GM10847 (cell line): Measurements from ENCODE around the gene MRPS21.

Experiments
- POLR2A ChIP-seq: IDR thresholded peaks from 2 replicates; pipeline ENCODE4 v1.6.1; 2011; ENCODE audit not compliant: insufficient read length; ENCODE audit errors: extremely low read depth

The MRPS21 gene

DNA sequence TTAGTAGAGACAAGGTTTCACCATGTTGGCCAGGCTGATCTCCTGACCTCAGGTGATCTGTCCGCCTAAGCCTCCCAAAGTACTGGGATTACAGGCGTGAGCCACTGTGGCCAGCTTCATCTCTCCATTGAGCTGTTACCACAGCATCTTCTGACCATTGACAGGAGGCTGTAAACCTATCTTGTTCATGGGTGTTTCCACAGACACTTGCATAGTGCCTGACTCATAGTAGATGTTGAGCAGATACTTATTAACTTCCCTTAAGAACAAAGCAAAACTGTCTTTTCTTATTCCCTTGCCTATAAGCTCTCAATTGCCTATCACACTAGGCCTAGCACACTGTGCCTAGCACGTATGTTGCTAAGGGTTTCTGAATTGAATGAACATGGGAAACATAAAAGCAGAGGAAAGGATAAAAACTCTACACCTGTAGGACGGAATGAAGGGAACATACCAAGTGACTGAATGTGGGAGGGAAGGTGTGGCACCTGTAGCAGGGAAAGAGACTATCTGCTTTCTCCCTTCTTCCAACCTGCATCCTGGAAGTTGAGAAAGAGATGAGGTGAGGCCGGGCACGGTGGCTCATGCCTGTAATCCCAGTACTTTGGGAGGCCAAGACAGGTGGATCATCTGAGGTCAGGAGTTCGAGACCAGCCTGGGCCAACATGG, 22.2 kb upstream of the MRPS21 start:
- TF ChIP-seq POLR2A = no peak

DNA sequence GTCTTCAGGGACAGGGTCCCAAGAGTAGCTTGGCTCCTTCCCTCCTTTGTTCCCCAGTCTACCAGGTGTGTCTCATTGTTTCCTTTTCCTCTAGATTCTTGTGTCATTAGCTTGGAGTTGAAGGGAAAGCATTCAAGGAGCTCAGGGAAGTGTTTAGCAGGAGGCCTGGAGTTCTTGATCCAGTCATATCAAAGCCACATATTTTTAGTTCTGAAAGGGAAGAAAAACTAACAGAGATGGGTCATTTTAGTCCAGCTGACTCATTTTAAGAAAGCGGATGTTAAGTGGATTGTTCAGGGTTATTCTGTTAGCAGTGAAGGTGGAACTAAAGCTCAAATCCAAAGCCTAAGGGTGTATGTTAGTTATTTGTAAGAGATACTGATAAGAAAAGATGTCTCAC, 20.4 kb upstream of the MRPS21 start:
- TF ChIP-seq POLR2A = no peak

DNA sequence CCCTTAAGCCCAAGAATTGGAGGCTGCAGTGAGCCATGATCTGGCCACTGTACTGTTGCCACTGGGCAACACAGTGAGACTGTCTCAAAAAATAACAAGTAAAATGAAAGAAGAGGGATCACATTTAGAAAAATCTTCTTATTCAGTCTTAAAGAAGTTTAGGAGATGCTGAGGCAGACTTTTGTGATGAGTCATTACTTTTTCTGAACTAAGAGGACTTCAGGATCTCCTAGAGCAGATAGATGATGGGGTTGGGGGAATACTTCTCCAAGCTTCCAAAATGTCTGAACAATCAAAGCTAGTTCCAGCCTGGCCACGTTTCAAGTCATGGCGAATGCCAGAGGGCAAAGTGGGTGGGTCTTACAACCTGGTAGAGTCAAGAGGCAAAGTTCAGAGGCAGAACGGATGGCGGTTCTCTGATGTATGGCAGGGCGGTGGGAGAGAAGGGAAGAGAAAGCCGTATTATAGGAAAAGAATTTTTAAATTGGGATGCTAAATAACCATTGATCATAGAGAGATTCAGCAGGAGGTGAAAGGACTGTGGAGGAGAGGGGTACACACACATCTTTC, 13.4 kb upstream of the MRPS21 start:
- TF ChIP-seq POLR2A = no peak

DNA sequence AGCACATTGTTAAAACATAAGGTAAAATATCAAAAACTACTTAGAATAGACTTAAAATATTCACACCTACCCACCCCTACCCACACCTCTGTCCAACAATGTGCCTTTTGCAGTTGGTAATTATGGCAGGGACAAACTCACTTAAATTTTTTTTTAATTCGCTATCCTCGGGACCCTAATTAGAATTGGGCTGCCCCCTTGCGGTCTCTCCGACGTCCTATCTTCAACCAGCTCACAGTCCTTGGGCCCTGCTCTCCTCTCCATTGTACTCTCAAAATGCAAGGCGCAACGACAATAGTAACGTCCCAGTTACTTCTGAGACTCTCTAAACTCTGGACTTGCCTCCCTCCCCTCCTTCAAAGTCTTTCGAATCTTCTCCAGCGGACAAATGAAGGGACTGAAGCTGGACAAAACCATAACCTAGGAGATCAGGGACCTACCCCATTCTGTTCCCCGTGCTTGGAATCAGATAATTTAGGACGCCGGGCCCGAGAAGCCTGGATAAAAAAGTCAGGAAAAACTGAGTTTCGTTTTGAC, 12.4 kb upstream of the MRPS21 start:
- TF ChIP-seq POLR2A = no peak

DNA sequence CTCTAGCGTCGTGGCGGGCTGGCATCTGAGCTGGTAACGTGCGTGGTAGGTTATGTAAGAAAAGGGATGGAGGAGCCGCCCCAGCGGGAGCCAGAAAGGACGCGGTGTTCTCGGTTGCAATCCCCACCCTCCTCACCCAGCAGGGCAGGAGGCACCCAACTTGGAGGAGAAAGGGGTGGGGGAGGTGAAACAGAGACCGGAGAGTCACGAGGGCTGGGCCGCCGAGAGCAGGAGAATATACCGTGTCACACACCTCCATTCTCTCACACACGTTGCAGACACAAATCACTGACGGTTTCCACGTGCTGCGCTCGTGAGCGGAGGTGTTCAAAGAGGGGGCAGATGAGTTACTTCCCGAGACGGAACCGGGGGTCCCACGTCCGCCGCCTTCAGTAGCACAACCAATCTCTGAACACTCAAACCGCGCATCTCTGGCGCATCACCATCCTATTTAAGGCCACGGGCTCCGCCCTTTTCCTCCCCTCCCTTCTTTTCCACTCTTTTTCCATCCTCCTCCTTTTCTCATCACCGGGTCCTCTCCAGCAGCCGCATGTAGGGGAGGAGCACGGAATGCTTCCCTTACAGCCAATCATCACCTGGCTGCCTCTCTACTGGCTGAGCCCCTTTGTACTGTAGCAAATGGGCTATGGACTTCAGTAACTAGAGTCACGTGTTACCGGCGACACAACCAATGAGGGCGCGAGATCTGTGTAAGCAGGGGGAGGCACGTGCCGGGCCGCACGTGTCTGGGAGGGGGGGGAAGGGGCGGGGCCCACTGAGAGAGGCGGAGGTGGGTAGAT, 11.7 kb upstream of the MRPS21 start, which contains the start of gene CIART:
Gene CIART (plus strand): TSS at position 797 of the 800 bp plus-strand sequence. CDS start 714 bp downstream, outside the sequence.
- no peak for TF ChIP-seq POLR2A

DNA sequence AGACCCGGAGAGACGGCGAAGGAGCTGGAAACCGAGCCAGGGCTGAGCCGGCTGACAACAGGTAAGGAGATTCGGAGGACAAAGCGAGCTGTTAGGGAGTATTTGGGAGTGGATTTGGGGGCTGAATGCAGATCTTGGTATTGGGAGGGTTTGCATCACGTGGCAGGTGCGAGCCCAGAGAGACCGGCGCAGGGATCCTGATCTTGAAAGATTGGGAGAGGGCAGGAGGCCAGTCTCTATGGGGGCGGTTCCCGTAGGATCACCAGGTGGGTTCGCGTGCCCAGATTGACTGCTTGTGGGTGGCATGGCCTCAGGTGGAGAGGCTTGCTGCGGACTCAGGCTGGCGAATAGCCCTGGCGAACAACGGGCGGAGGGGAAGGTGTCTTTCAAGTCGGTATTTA, 11.1 kb upstream of the MRPS21 start:
- no peak for TF ChIP-seq POLR2A

DNA sequence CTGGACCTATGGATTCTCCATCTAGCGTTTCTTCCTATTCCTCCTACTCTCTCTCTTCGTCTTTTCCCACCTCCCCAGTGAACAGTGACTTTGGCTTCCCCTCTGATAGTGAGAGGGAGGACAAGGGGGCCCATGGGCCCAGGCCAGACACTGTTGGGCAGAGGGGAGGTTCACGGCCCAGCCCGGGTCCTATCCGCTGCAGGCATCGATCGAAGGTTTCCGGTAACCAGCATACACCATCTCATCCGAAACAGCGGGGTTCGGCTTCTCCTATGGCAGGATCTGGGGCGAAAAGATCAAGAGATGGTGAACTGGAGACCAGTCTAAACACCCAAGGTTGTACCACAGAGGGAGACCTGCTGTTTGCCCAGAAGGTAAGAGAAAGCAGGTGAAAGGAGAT, 10.4 kb upstream of the MRPS21 start:
- no peak for TF ChIP-seq POLR2A

DNA sequence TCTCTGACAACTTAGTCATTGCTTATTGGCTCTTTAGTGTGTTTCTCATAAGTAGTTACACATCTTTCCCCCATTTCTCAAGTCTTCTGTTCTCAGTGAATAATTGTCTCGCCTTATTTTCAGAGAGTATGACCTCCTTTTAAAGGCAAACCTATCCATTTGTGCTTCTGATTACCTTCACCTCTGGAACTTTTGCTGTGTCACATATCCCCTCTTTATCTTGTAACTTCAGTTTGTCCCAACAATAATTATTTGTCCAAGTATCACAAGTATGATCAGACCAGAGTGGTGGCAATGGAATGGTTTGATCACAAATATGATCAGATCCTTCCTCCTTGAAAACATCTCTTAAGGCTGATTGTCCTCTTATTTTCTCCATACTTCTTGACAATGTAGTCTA, 5.3 kb upstream of the MRPS21 start:
- TF ChIP-seq POLR2A = no peak

DNA sequence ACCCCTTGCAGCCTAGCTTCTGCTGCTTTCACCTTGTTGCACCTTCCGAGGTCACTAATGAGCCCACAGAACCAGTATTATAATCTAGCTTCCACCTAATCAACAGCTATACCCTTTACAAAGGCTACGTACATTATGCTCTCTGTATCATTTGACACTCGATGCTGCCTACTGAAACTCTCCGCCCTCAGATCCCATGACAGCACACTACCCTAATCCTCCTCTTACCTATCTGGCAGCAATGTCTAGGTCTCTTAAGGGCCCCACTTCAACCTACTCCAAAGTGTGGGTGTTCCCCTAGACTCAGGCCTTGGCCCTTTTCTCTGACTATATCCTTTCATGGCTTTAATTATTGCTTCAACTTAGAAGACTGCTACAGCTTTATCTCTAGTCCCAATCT, 4.8 kb upstream of the MRPS21 start:
- TF ChIP-seq POLR2A = no peak

DNA sequence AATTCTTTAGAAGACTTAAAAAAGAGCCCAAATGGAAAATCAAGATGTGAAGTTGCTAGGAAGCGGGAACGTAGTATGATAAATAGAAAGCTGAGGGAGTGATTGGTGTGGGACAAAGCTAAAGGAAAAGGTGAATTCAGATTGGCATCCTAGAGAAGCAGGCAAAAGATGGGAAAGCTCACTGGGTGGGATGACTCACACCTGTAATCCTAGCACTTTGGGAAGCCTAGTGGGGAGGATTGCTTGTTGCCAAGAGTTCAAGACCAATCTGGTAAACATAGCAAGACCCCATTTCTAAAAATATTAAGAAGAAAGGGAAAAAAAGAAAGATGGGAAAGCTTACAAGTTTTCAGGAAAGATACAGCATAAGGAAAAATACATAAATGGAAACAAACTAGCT, 1.8 kb downstream of the MRPS21 start:
- no peak for TF ChIP-seq POLR2A

DNA sequence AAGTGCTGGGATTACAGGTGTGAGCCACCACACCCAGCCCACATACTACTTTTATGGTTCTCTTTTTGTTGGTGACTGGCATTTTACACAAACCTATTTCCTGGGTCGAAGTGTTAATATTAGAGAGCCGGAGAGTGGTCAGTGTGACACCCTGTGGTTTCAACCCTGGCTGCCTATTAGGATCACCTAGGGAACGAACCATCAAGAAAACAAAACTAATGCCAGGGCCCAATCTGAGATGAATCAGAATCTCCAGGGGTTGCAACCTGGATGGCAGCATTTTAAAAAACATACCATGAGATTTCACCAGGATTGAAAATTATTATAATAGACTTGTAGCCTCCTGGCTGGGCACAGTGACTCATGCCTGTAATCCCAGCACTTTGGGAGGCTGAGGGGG, 6.1 kb downstream of the MRPS21 start:
- no peak for TF ChIP-seq POLR2A

DNA sequence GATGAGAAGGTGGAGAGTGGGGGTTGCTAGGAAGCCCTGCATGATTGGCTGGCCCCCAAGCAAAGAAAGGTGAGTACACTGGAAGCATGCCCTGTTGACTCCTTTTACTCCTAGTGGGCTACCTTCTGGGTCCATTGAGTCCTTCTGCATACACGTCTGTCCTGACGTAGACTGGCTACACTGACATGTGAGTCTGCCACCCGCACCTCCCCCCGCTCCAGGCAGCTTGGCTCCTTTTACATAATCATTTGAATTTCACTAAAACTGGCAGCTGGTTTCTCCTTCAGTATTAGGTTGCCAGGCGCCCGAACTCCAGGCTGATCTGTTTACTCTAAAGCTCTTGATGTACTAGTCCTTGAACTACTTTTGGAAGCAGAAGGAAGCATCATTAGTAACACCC, 8.7 kb downstream of the MRPS21 start:
- TF ChIP-seq POLR2A = no peak

DNA sequence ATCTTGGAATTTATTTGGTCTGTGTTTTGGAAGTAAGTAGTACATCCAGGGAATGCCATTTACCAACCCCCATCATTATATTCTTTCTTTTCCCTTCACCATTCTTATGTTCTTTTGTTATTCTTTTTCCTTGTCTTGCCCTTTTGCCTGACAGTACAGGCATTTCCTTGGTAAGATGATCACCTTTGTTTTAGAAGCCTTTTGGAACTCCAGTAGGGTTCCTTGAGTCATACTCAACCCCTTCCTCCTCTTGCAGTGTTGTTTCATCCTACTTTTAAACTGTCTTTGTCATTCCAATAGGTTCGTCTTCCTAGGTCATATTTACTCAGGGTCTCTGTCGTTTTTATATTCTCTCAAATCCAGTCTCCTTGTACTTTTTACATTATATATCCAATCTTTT, 9.2 kb downstream of the MRPS21 start:
- TF ChIP-seq POLR2A = no peak

DNA sequence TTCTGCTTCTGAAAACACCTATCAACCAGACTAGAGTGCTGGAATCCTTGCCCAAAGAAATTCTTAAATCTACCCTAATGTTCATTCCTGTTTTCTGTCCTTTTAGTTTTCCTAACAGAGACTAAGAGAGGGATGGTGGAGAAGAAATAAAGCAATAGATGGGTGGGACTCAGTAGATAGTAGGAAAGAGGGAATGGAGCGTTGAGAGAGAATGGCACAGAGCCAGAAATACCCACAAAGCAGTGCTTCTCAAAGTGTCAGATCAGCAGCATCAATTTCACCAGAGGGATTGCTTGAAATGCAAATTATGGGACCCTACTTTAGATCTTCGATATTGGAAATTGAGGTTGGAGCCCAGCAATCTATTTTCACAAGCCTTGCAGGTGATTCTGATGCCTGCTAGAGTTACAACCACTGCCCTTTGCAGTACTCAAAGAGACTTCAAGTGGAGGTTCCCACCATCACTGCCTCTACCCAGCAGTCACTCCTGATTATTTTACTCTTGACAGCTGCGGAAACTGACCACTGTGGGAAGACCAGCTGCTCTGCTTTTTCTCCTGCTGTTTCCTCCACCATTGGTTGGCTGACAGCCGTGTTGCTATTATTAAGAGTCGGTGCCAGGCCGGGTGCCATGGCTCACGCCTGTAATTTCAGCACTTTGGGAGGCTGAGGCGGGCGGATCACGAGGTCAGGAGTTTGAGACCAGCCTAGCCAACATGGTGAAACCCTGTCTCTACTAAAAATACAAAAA, 16.3 kb downstream of the MRPS21 start:
- TF ChIP-seq POLR2A = no peak

DNA sequence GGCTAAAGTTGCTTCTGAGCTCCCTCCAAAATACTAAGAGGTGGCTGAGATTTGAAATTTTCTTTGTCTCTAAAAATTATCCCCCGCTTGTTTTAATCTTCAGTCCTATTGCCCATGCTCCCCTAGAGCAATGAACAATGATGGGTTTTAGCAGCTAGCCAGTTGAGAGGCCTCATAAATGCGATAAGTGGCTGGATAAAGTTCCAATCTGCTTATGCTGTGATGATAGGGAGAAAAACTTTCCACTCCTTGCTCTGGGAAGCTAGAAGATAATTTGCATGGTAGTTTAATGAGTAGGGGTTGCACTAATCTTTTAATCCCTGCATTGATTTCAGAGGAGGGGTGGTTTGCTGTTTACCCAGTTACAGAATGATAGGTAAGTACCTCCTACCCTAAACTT, 18.1 kb downstream of the MRPS21 start:
- no peak for TF ChIP-seq POLR2A
